GM19455 (cell line): ENCODE measurements around the gene PDGFA.
"Not testable (repeated sequence)": the region's sequence is repeated elsewhere in the genome, so short reads cannot be mapped to it uniquely, and the experiment has no call there.

Experiments used
- ATAC-seq: cut with Tn5 transposase; IDR thresholded peaks from one replicate; pipeline ENCODE4 v1.9.1; 2021; ENCODE audit not compliant: unreplicated experiment

The PDGFA gene

GRCh38 chr7:552151-552867 lies 32.7 kb upstream of the PDGFA start:
- not testable (repeated sequence) for ATAC-seq

GRCh38 chr7:551615-551970 lies 31.9 kb upstream of the PDGFA start:
- not testable (repeated sequence) for ATAC-seq

GRCh38 chr7:550881-551614 lies 31.4 kb upstream of the PDGFA start:
- no peak for ATAC-seq

GRCh38 chr7:549891-550625 lies 30.4 kb upstream of the PDGFA start:
- ATAC-seq: no peak

GRCh38 chr7:549066-549890 lies 29.6 kb upstream of the PDGFA start:
- no peak for ATAC-seq

GRCh38 chr7:548401-548800 lies 28.8 kb upstream of the PDGFA start:
- no peak for ATAC-seq

GRCh38 chr7:545470-545869 lies 25.8 kb upstream of the PDGFA start:
- ATAC-seq: no peak

GRCh38 chr7:544338-545221 lies 24.9 kb upstream of the PDGFA start:
- no peak for ATAC-seq

- no peak for ATAC-seq
These were observed 24.1 kb upstream of the PDGFA start for GRCh38 chr7:543501-544337.

GRCh38 chr7:542713-543500 lies 23.3 kb upstream of the PDGFA start:
- ATAC-seq: no peak

- no peak for ATAC-seq
These were observed 22.6 kb upstream of the PDGFA start for GRCh38 chr7:542131-542712.

GRCh38 chr7:541661-542060 lies 22.0 kb upstream of the PDGFA start:
- ATAC-seq: no peak

- ATAC-seq: no peak
These were observed 21.4 kb upstream of the PDGFA start for GRCh38 chr7:540997-541396.

GRCh38 chr7:540579-540978 lies 20.9 kb upstream of the PDGFA start:
- no peak for ATAC-seq

GRCh38 chr7:539731-540411 lies 20.2 kb upstream of the PDGFA start:
- ATAC-seq: no peak

- ATAC-seq: no peak
These were observed 19.4 kb upstream of the PDGFA start for GRCh38 chr7:538764-539685.
